ENCODE results near the gene OPN4. TPM values are rescaled to one million over a fixed set of nuclear protein-coding genes. Genes with fewer than 3 reads are reported as not detected.

The OPN4 gene
- total RNA-seq, 2 donors from 2014 or later = 0.19 to 0.31 TPM

GRCh38 chr10:86652361-86653202, 1.8 kb upstream of the OPN4 start:
- Histone ChIP-seq H3K27me3 (no peaks in the 10 kb centered on the region), H3K4me3 (no peak overlapping the region), H3K9me3 (no peaks in the 10 kb centered on the region), H3K36me3 (no peaks in the 10 kb centered on the region), H3K4me1 (peaks cover 0 to 47% of the 10 kb centered on the region in 2 donors), H3K27ac (no peak overlapping the region)
- no peak for DNase-seq (ENCODE audit: low spot score)
- no peak for TF ChIP-seq CTCF (IDR thresholded peaks at IDR 0.05)

- Histone ChIP-seq H3K4me1 (peaks cover 0 to 50% of the 10 kb centered on the region in 2 donors), H3K27ac (no peak overlapping the region), H3K4me3 (no peak overlapping the region), H3K27me3 (no peaks in the 10 kb centered on the region), H3K36me3 (no peaks in the 10 kb centered on the region), H3K9me3 (no peaks in the 10 kb centered on the region)
- TF ChIP-seq CTCF (IDR thresholded peaks at IDR 0.05) = no peak
- DNase-seq (ENCODE audit: low spot score) = no peak
Measured at GRCh38 chr10:86653379-86653778, 968 bp upstream of the OPN4 start.

- H3K4me1 ChIP-seq = peaks cover 0 to 50% of the 10 kb centered on the region in 2 donors
- DNase-seq (ENCODE audit: low spot score) = no peak
- no peak for TF ChIP-seq CTCF (IDR thresholded peaks at IDR 0.05)
Measured at GRCh38 chr10:86653987-86654386, 360 bp upstream of the OPN4 start.

GRCh38 chr10:86655173-86655540, 810 bp downstream of the OPN4 start:
- Histone ChIP-seq H3K36me3 (no peaks in the 10 kb centered on the region), H3K27me3 (no peaks in the 10 kb centered on the region), H3K4me3 (no peak overlapping the region), H3K4me1 (peaks cover 0 to 48% of the 10 kb centered on the region in 2 donors), H3K27ac (no peak overlapping the region), H3K9me3 (no peaks in the 10 kb centered on the region)
- TF ChIP-seq CTCF (IDR thresholded peaks at IDR 0.05) = no peak
- DNase-seq (ENCODE audit: low spot score) = no peak

More at GRCh38 chr10:86653987-86654386, 360 bp upstream of the OPN4 start:
- Histone ChIP-seq H3K9me3 (no peaks in the 10 kb centered on the region), H3K4me3 (no peak overlapping the region), H3K27me3 (no peaks in the 10 kb centered on the region), H3K36me3 (no peaks in the 10 kb centered on the region), H3K27ac (no peak overlapping the region)

- Histone ChIP-seq H3K9me3 (no peaks in the 10 kb centered on the region), H3K27ac (no peak overlapping the region)
- no peak for TF ChIP-seq CTCF (IDR thresholded peaks at IDR 0.05)
Measured at GRCh38 chr10:86655596-86655995, 1.2 kb downstream of the OPN4 start.

More at GRCh38 chr10:86655596-86655995, 1.2 kb downstream of the OPN4 start:
- no peak for DNase-seq (ENCODE audit: low spot score)
- no peak overlapping the region for H3K4me3 ChIP-seq
- H3K4me1 ChIP-seq = peaks cover 0 to 45% of the 10 kb centered on the region in 2 donors
- H3K36me3 ChIP-seq = no peaks in the 10 kb centered on the region
- no peaks in the 10 kb centered on the region for H3K27me3 ChIP-seq

All from right atrium auricular region (tissue), 2 donors.